Ascending aorta (tissue), 2 donors: ENCODE results near the gene PIEZO1. TPM values are rescaled to one million over a fixed set of nuclear protein-coding genes. Genes with fewer than 3 reads are reported as not detected.

Experiments used
- DNase-seq, 2 donors: peaks; one replicate each; pipeline ENCODE4 v3.0.0-alpha.2; 2019; ENCODE audit warnings: low spot score in 2 of 2
- H3K27ac ChIP-seq, 2 donors: fragments of 200-600 bp; sonication (generic); one replicate each; pipeline ENCODE4 v1.5.1; 2016 to 2017; ENCODE audit warnings: mild to moderate bottlenecking in 1 of 2
- H3K27me3 ChIP-seq: fragments of 200-600 bp; sonication (generic); one replicate; pipeline ENCODE4 v1.5.1; 2017
- H3K36me3 ChIP-seq, 2 donors: fragments of 200-600 bp; sonication (generic); one replicate each; pipeline ENCODE4 v1.5.1; 2016
- H3K4me1 ChIP-seq, 2 donors: fragments of 200-600 bp; sonication (generic); one replicate each; pipeline ENCODE4 v1.5.1; 2016 to 2017; ENCODE audit warnings: mild to moderate bottlenecking in 1 of 2
- H3K4me3 ChIP-seq, 2 donors: fragments of 200-600 bp; sonication (generic); one replicate each; pipeline ENCODE4 v1.5.1; 2016 to 2017; ENCODE audit warnings: mild to moderate bottlenecking in 1 of 2
- H3K9me3 ChIP-seq, 2 donors: fragments of 200-600 bp; sonication (generic); one replicate each; pipeline ENCODE4 v1.5.1; 2016
- intact Hi-C: fragments of 100-400 bp; cut with DNase I; formaldehyde crosslinking; loops from one replicate; pipeline ENCODE4 v1.15.1; 2023
- total RNA-seq: library from RNA; depleted of rRNA; stranded (reverse); fragments of >200 nt; gene quantifications from one replicate; pipeline ENCODE4 v1.1.0, GENCODE V29; 2016
- TF ChIP-seq, protein P1 (sequence below), 3 experiments: fragments of 200-600 bp in 2 of 3; fragments of 450-650 bp in 1 of 3; sonication (generic) in 2 of 3; IDR thresholded peaks; one replicate each; pipeline ENCODE4 v1.5.1; 2016 to 2019; ENCODE audit warnings: antibody characterized with exemption in 3 of 3, mild to moderate bottlenecking in 1 of 3, moderate library complexity in 1 of 3

PIEZO1 gene
- total RNA-seq, 1 donor from 2014 or later: 428 TPM

DNA sequence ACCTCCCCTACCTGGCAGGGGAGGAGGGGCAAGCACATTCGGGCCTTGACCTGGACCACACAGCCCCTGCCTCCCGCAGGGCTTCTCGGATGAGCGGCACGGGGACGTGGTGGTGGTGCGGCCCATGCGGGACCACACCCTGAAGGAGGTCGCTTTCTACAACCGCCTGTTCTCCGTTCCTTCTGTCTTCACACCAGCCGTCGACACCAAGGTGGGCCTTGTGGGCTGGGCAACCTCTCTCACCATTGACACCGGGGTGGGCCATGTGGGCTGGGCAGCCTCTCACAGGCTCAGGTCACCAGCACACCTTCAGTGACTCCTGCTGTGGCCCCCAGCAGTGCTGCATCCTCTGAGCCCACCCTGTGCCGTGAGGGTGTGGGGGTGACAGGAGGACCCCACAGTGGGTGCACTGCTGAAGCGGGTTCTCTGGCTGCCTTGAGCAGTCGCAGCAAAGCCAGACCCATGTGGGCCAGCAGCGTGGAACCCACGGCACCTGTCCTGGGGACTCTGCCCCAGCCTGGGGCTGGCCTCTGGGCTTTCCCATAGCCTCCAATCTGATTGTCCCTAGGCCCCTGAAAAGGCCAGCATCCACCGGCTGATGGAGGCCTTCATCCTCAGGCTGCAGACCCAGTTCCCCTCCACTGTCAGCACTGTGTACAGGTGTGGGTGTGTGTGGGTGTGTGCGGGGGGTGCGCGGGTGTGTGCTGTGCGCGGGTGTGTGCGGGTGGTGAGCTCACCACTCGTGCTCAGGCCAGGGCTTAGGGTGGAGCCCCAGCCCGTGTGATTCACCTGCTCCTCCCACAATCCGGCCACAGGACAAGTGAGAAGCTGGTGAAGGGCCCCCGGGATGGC is 71.2 kb downstream of the PIEZO1 start:
- Histone ChIP-seq H3K27me3 (no peaks in the 10 kb centered on the region), H3K9me3 (no peaks in the 10 kb centered on the region), H3K4me1 (no peaks in the 10 kb centered on the region), H3K27ac (no peak overlapping the region), H3K36me3 (peaks cover 33 to 54% of the 10 kb centered on the region in 2 donors), H3K4me3 (no peak overlapping the region)
- TF ChIP-seq, protein P1, sequence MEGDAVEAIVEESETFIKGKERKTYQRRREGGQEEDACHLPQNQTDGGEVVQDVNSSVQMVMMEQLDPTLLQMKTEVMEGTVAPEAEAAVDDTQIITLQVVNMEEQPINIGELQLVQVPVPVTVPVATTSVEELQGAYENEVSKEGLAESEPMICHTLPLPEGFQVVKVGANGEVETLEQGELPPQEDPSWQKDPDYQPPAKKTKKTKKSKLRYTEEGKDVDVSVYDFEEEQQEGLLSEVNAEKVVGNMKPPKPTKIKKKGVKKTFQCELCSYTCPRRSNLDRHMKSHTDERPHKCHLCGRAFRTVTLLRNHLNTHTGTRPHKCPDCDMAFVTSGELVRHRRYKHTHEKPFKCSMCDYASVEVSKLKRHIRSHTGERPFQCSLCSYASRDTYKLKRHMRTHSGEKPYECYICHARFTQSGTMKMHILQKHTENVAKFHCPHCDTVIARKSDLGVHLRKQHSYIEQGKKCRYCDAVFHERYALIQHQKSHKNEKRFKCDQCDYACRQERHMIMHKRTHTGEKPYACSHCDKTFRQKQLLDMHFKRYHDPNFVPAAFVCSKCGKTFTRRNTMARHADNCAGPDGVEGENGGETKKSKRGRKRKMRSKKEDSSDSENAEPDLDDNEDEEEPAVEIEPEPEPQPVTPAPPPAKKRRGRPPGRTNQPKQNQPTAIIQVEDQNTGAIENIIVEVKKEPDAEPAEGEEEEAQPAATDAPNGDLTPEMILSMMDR (IDR thresholded peaks at IDR 0.05): no peak
- intact Hi-C loops: no loop called here
- no peak for DNase-seq

- Histone ChIP-seq H3K4me1 (no peaks in the 10 kb centered on the region), H3K27ac (no peak overlapping the region), H3K4me3 (no peak overlapping the region), H3K36me3 (peaks cover 29 to 48% of the 10 kb centered on the region in 2 donors), H3K9me3 (no peaks in the 10 kb centered on the region), H3K27me3 (no peaks in the 10 kb centered on the region)
- intact Hi-C loops: no loop called here
- no peak for DNase-seq
- TF ChIP-seq, protein P1 (IDR thresholded peaks at IDR 0.05): no peak
Observed at GRCh38 chr16:88713054-88713453, 72.0 kb downstream of the PIEZO1 start.

GRCh38 chr16:88712362-88712979 is 72.5 kb downstream of the PIEZO1 start:
- H3K9me3 ChIP-seq: no peaks in the 10 kb centered on the region
- H3K27me3 ChIP-seq: no peaks in the 10 kb centered on the region
- TF ChIP-seq, protein P1 (IDR thresholded peaks at IDR 0.05): no peak
- no peak for DNase-seq
- intact Hi-C loops: no loop called here
- H3K4me3 ChIP-seq: no peak overlapping the region
- no peak overlapping the region for H3K27ac ChIP-seq
- peaks cover 29 to 42% of the 10 kb centered on the region in 2 donors for H3K36me3 ChIP-seq
- H3K4me1 ChIP-seq: peaks cover 0 to 2% of the 10 kb centered on the region in 2 donors

GRCh38 chr16:88711750-88712340 is 73.2 kb downstream of the PIEZO1 start:
- no peak overlapping the region for H3K27ac ChIP-seq
- no peak overlapping the region for H3K4me3 ChIP-seq
- H3K4me1 ChIP-seq: peaks cover 0 to 8% of the 10 kb centered on the region in 2 donors
- intact Hi-C loops: no loop called here
- no peak for DNase-seq
- TF ChIP-seq, protein P1 (IDR thresholded peaks at IDR 0.05): no peak
- H3K36me3 ChIP-seq: peaks cover 29 to 36% of the 10 kb centered on the region in 2 donors
- H3K9me3 ChIP-seq: no peaks in the 10 kb centered on the region
- no peaks in the 10 kb centered on the region for H3K27me3 ChIP-seq

- TF ChIP-seq, protein P1 (IDR thresholded peaks at IDR 0.05): no peak
- intact Hi-C loops: no loop called here
- Histone ChIP-seq H3K9me3 (no peaks in the 10 kb centered on the region), H3K4me3 (no peak overlapping the region), H3K27me3 (no peaks in the 10 kb centered on the region), H3K4me1 (peaks cover 0 to 14% of the 10 kb centered on the region in 2 donors), H3K27ac (no peak overlapping the region), H3K36me3 (peaks cover 16 to 23% of the 10 kb centered on the region in 2 donors)
- DNase-seq: no peak
Observed at GRCh38 chr16:88710556-88710955, 74.5 kb downstream of the PIEZO1 start.
